GM10847 (cell line): ENCODE results near the gene SPOP.

Experiments
- POLR2A ChIP-seq: IDR thresholded peaks from 2 replicates; pipeline ENCODE4 v1.6.1; 2011; ENCODE audit not compliant: insufficient read length; ENCODE audit errors: extremely low read depth

The SPOP gene

GRCh38 chr17:49703557-49704277 is 25.8 kb upstream of the SPOP start:
- TF ChIP-seq POLR2A: no peak

- no peak for TF ChIP-seq POLR2A
These were observed 23.1 kb upstream of the SPOP start for GRCh38 chr17:49700960-49701359.

- no peak for TF ChIP-seq POLR2A
These were observed 22.2 kb upstream of the SPOP start for GRCh38 chr17:49699966-49700575.

- no peak for TF ChIP-seq POLR2A
These were observed 20.1 kb upstream of the SPOP start for GRCh38 chr17:49698005-49698404.

- no peak for TF ChIP-seq POLR2A
These were observed 18.4 kb upstream of the SPOP start for GRCh38 chr17:49696233-49696761.

GRCh38 chr17:49695698-49696232 is 17.9 kb upstream of the SPOP start:
- no peak for TF ChIP-seq POLR2A

GRCh38 chr17:49694847-49695697 is 17.2 kb upstream of the SPOP start:
- TF ChIP-seq POLR2A: no peak

- TF ChIP-seq POLR2A: no peak
These were observed 14.9 kb upstream of the SPOP start for GRCh38 chr17:49692751-49693150.

- TF ChIP-seq POLR2A: no peak
These were observed 13.8 kb upstream of the SPOP start for GRCh38 chr17:49691677-49692191.

- TF ChIP-seq POLR2A: no peak
These were observed 13.3 kb upstream of the SPOP start for GRCh38 chr17:49691086-49691676.

GRCh38 chr17:49690256-49690655 is 12.4 kb upstream of the SPOP start:
- no peak for TF ChIP-seq POLR2A

- TF ChIP-seq POLR2A: no peak
These were observed 11.0 kb upstream of the SPOP start for GRCh38 chr17:49688848-49689247.

- no peak for TF ChIP-seq POLR2A
These were observed 10.1 kb upstream of the SPOP start for GRCh38 chr17:49687878-49688491.
